ENCODE data around the gene EXOC4.

DNA sequence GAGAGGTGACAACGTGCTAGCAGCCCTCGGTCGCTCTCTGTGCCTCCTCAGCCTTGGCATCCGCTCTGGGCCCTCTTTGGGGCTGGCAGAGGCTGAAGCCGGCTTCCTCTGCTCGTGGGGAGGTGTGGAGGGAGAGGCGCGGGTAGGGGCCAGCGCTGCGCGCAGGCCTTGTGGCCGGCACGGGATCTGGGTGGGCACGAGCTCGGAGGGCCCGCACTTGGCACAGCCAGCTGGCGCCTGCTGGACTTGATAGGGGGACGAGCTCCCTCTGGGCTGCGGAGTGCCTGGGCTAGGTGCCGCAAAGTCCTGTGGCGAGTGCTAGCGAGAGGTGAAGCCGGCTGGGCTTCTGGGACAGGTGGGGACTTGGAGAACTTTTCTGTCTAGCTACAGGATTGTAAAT is 170.7 kb downstream of the EXOC4 start:
- no peak for TF ChIP-seq CTCF (conservative IDR thresholded peaks at IDR 0.05 in 1 of 2, IDR thresholded peaks at IDR 0.05 in 1 of 2; ENCODE audit: low read depth in 1 of 2, low read length in 2 of 2)
- no peak for TF ChIP-seq EZH2 (IDR thresholded peaks at IDR 0.05; ENCODE audit: low read length, missing control alignments)

All from fibroblast of lung (primary cell).